CD1c-positive myeloid dendritic cell (primary cell): ENCODE measurements around the gene RHOB.
A peak's percentile ranks its signal among the peaks of the same experiment; 100 is the strongest.
"Not testable (repeated sequence)": the region's sequence is repeated elsewhere in the genome, so short reads cannot be mapped to it uniquely, and the experiment has no call there.

Experiments
- DNase-seq: peaks from one replicate; pipeline ENCODE4 v3.0.0-alpha.2; 2016; ENCODE audit errors: extremely low spot score

The RHOB gene

GRCh38 chr2:20422402-20423271 lies 24.2 kb upstream of the RHOB start:
- no peak for DNase-seq

- DNase-seq = no peak
These were observed 23.5 kb upstream of the RHOB start for GRCh38 chr2:20423359-20423758.

- DNase-seq = no peak
These were observed 23.0 kb upstream of the RHOB start for GRCh38 chr2:20423847-20424246.

- peak; percentile 56 for DNase-seq
These were observed 22.3 kb upstream of the RHOB start for GRCh38 chr2:20424300-20425290.

GRCh38 chr2:20425371-20425881 lies 21.4 kb upstream of the RHOB start:
- no peak for DNase-seq

GRCh38 chr2:20425884-20426283 lies 21.0 kb upstream of the RHOB start:
- DNase-seq = no peak

GRCh38 chr2:20427931-20428526 lies 18.8 kb upstream of the RHOB start:
- DNase-seq = no peak

- DNase-seq = no peak
These were observed 18.0 kb upstream of the RHOB start for GRCh38 chr2:20428717-20429490.

GRCh38 chr2:20429528-20429927 lies 17.3 kb upstream of the RHOB start:
- DNase-seq = peak; percentile 82

- no peak for DNase-seq
These were observed 16.8 kb upstream of the RHOB start for GRCh38 chr2:20430035-20430434.

- DNase-seq = peak; percentile 55
These were observed 16.2 kb upstream of the RHOB start for GRCh38 chr2:20430461-20431300.

GRCh38 chr2:20431301-20431698 lies 15.6 kb upstream of the RHOB start:
- DNase-seq = no peak

GRCh38 chr2:20431772-20432171 lies 15.1 kb upstream of the RHOB start:
- no peak for DNase-seq

GRCh38 chr2:20432714-20433113 lies 14.2 kb upstream of the RHOB start:
- no peak for DNase-seq

- DNase-seq = no peak
These were observed 13.6 kb upstream of the RHOB start for GRCh38 chr2:20433249-20433648.

GRCh38 chr2:20433946-20434553 lies 12.8 kb upstream of the RHOB start:
- no peak for DNase-seq

GRCh38 chr2:20434588-20435294 lies 12.1 kb upstream of the RHOB start:
- DNase-seq = no peak

- not testable (repeated sequence) for DNase-seq
These were observed 11.4 kb upstream of the RHOB start for GRCh38 chr2:20435456-20435855.
